Suppressor macrophage treated with lipopolysaccharide for 1 hour (primary cell): ENCODE results near the gene IPO9.
"Not testable (repeated sequence)": the region's sequence is repeated elsewhere in the genome, so short reads cannot be mapped to it uniquely, and the experiment has no call there.

Source experiments
- DNase-seq, 3 donors: peaks; one replicate each; pipeline ENCODE4 v3.0.0-alpha.2; 2020 to 2022

IPO9 gene

DNA sequence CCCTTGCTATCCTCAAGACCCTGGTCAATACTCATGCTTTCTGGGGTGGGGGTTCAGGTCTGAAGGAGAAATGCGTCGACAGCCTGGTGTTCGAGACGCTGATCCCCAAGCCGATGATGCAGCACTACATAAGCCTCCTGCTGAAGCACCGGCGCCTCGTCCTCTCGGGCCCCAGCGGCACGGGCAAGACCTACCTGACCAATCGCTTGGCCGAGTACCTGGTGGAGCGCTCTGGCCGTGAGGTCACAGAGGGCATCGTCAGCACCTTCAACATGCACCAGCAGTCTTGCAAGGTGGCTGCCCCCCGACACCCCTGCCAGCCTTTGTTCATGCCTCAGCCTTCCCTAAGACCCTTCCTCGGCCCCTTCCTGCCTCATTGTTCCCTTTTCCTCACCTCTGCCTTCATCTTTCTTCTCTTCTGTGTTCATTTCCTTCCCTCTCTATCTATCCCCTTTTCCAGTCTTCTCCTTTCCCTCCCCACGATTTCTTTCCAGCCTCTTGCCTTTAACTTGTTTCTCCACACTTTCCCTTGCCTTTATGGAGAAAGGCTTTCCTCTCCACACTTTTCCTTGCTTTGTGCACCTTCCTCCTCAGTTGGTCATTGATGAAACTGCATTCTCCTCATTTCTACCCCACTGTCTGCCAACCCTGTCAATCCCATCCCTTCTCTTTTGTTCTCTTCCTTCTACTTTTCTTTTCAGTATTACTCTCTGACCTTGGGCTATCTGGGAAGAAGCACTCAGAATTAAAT is 18.3 kb upstream of the IPO9 start:
- DNase-seq = no peak

DNA sequence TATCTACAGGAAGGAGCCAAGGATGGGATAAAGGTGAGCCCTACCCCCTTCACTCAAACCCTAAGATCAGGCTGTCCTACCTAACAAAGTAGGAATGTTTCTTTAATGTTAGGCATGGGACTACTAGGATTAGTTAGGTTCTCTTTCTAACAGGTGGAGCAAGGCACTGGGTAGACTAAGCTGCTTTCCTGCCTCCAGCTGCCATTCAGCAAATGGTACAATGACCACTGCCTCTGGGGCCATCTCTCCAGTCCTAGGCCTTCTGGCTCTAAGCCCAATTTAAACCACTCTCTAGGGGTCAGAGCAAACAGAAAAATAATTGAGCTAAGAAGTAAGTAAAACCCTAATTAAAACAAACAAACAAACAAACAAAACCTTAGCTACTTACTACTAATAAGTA is 15.7 kb upstream of the IPO9 start:
- DNase-seq = no peak

DNA sequence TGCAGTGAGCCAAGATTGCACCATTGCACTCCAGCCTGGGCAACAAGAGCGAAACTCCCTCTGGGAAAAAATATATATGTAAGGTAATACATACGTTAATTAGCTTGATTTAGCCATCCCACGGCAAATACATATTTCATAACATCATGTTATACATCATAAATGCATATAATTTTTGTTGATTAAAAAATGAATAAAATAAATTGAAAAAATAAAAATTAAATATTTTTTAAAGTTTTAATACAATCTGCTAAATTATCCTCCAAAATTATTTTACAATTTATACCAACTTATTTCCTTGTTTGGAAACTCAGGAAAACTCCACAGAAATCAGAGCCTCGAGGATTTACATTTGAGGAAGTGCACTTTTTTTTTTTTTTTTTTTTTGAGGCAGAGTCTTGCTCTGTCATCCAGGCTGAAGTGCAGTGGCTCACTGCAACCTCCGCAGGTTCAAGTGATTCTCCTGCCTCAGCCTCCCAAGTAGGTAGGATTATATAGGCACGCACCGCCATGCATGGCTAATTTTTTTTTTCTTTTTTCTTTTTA is 12.6 kb upstream of the IPO9 start:
- DNase-seq = peak; percentile 32 to 52 (median 46)

DNA sequence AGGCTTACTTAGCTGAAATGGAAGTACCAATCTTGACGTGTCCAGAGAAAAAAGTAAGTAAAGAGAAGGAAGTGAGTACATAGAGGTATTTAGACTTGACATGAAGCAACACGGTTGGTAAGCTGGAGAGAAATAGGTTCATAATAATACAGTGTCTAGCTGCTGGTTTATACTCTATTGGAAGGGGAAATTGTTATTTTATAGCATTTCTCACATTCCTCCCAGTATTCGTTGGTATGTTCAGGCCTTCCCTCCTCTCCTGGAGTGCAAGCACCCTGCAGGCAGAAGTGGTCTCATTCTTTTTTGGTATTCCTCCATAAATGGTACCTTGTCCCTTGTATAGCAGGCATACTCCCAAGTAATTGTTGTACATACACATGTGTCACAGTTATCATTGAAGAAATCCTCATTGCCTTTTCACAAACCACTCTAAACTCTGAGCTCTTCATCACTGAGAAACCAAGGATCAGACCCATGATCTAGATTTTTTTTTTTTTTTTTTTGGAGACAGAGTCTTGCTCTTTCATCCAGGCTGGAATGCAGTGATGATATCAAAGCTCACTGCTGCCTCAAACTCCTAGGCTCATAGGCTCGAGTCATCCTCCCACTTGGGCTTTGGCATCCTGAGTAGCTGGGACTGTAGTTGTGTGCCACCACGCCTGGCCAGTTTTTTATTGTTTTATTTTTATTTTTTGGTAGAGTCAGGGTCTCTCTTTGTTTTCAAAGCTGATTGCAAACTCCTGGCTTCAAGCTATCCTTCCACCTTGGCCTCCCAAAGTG is 9.8 kb upstream of the IPO9 start:
- DNase-seq = no peak

DNA sequence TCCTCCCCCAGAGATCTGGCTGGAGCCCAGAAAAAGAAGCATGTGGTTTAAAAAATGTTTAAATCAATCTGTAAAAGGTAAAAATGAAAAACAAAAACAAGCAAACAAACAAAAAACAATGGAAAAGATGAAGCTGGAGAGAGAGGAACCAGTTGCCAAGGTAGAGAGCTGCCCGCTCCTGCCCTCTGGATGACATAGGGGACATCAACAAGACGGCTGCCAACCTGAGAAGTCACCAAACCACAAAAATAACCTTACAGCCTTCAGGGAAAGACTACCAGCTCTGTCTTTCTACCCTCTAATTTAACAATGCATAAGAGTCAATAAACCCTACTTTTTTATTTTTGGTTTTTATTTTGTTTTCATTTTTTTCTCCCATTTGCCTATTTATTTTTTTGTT is 8.5 kb upstream of the IPO9 start:
- DNase-seq = no peak

DNA sequence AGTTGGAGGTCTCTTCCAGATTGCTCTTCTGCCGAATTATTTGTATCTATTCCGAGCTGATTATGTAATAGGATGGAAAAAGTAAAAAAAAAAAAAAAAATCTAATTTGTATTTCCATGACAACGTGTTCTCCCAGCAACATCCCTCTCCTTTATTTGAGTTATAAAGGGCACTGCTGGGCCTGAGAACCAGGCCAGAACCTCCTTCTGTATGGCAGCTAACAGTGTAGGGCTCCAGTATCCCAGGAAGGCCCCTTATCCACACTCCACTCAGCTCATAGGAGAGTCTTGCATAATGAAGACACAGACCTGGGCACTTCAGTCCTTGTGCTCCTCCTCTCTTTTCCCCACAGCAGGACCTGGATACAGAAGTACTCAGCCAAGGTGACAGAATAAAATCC is 3.7 kb upstream of the IPO9 start:
- DNase-seq = no peak

DNA sequence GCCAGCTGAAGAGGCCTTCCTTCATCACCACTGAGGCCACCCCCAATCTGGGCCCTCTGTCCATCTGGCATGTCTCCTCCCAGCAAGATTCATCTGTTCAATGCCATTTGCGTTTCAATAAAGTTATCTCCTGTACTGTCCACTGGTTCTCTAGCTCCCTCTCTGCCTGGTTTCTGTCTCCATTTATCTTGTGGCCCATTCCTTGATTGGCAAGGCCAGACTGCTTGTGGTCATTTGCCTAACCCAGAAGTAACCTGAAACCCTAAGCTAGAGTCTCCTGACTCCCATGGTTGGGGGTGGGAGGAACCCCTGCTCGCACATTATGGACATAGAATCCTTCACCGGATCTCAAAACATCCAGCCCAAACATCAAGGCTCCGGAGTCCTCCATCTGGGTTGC is 2.1 kb upstream of the IPO9 start:
- DNase-seq = no peak

DNA sequence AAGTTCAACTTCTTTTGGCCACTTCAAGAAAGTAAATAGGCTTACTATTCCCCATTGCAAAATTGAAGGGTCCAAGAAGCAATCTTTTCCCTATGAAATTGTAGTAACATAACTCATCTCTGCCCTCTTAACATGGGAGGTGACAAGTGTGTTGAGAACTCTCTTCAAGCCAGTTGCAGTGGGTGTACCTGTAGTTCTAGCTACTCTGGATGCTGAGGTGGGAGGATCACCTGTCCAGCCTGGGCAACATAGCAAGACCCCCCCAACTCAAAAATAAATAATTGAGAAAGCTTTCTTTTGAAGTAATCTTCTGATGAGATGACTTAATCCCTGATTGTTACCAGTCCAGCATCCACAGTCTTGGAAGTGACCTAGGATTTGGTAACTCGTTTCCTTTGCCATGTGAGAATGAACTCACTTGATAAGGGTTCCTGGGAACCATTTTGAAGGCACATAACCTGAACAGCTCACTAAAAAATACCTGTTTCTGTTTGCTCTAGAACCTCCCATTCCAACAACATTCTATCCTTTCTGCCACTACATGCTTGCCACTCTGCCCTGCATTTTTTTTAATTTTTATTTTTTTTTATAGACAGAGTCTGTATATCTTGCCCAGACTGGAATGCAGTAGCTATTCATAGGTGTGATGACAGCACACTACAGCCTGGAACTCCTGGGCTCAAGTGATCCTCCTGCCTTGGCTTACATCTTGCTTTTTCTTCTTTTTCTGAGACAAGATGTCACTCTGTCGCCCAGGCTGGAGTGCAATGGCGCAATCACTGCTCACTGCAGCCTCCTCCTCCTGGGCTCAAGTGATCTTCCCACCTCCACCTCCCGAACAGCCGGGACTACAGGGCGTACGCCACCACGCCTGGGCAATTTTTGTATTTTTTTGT is 1.4 kb upstream of the IPO9 start:
- no peak for DNase-seq

DNA sequence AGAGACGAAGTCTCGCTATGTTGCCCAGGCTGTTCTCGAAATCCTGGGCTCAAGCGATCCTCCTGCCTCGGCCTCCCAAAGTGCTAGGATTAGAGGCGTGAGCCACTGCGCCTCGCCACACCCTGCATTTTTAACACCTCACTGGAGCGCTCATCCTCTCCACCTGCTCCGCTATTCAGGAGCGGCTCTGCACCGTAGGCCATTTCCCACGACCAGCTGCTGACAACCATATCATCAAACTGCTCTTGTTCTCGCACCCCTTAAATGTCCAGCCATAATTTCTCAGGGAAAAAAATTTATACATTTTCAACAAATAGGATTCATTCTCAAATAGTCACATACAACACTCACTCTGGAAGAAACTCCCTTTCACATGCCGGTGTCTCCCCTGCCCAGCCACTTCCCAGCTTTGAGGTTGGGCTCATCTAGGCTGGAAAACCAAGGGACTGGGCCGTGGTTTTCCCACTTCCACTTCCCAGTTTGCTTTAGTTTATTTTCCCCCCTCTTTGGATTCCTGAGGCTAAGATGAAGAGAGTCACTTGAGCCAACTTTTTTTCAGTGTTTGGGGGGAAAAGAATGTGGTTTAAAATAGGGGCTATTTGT is 639 bp upstream of the IPO9 start:
- DNase-seq = peak in 2 of 3 donors; percentile 20 to 22

DNA sequence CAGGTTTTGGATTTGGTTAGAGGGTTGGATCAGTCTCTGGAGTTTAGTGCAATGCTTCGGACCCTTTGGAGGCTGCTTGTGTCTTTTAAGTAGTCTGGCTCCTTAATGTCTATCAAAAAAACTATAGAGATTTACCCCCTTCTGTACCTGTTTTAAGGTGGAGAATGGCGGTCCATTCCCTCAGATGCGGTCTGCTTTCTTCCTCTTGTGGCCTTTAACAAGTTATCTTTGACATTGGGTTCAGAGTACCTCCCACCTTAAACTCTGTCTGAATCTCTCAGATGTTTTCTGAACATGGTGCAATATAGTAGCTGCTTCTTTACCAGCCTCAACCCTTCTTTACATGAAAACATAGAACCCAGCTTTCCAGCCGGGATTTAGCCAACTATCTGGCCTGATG is 2.4 kb downstream of the IPO9 start:
- no peak for DNase-seq

DNA sequence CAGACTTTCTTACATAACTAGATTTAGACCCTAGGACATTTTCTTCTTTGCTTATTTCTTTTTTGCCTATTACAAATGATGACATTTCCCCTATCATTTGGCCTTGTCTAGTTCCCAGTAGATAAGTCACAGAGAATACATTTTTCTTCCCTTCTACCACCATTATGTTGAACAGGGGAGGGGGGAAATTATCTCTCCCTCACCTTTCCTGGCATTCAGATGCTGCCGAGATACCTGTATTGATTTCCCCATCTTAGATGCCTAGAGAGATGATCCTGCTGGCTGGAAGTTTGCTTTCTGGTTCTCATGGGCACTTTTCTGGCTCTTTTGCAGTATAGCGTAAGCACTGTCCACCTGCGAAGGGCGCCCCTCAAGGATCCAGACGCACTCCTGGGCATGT is 5.7 kb downstream of the IPO9 start:
- no peak for DNase-seq

DNA sequence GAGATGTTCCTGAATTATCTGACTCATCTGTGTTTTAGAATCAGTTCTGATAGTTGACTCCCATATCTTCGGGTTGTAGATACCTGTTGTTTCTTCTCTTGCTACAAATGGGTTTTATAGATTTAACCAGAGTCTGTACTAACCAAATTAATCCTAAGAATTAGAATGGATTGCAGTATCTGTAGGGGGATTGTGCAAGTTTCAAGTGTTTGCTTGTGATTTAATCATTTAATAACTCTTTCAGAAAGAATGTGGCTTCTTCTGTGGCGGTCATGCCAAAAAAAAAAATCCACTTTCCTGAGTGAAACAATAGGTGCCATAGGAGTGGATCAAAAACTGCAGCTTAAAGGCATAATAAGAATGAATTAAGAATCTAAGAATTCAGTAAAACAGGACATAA is 9.4 kb downstream of the IPO9 start:
- no peak for DNase-seq

DNA sequence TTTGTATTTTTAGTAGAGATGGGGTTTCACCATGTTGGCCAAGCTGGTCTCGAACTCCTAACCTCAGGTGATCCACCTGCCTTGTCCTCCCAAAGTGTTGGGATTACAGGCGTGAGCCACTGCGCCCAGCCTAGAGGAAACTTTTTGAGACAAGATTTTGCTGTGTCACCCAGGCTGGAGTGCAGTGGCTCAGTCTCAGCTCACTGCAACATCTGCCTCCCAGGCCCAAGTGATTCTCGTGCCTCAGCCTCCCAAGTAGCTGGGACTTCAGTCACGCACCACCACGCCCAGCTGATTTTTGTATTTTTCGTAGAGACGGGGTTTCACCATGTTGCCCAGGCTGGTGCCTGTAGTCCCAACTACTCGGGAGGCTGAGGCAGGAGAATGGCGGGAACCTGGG is 10.1 kb downstream of the IPO9 start:
- not testable (repeated sequence) for DNase-seq

DNA sequence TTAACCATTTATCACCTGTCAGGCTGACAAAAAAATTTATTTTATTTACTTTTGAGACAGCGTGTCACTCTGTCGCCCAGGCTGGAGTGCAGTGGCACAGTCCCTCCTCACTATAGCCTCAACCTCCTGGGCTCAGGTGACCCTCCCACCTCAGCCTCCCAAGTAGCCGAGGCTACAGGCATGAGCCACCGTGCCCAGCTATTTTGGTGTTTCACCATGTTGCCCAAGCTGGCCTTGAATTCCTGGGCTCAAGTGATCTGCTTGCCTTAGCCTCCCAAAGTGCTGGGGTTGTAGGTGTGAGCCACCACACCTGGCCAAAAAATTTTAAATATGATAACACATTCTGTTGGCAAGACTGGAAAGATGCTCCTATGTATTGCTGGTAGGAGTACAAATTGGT is 11.1 kb downstream of the IPO9 start:
- no peak for DNase-seq

DNA sequence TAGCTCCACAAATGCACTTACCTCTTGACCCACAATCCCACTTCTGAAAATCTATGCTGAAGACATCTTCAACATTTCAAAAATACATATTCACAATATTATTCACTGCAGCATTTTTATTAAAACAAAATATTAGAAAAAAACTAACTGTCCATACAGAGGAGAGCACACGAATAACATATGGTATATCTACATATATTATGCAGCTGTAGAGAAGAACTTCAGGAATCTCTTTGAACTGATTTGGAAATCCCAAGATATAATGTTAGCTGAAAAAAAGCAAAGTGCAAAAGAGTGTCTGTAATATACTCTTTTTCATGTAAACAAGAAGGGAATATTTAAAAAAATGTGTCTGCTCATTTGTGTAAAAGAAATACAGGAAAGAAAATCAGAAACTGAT is 11.5 kb downstream of the IPO9 start:
- no peak for DNase-seq

DNA sequence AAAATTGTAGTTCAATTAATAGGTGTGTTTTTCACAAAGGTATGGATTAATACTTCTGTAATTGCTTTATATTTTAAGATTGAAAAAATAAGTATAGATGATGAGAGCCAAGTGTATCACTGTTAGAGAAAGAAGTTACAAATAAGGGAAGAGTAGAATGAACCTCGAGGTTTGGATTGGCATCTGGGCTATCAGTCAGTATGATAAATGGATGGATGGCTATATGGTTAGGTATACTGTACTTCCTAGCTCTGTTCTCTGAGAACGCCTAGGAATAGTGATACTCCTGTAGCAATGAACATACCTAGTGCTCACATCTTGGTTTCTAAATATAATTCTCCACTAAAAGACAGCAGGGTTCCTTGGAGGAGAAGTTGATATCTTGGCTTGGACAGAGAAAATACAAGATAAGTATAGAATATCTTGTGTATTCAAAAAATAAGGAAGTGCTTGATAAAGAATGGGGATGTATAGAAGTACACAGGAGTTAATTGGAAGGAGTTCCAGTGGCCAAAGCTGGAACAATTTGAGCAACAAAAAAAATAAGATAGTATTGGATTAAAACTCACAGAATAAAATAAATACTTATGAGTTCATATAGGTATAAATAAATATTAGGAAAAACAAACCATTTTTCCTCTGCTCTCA is 12.4 kb downstream of the IPO9 start:
- no peak for DNase-seq

DNA sequence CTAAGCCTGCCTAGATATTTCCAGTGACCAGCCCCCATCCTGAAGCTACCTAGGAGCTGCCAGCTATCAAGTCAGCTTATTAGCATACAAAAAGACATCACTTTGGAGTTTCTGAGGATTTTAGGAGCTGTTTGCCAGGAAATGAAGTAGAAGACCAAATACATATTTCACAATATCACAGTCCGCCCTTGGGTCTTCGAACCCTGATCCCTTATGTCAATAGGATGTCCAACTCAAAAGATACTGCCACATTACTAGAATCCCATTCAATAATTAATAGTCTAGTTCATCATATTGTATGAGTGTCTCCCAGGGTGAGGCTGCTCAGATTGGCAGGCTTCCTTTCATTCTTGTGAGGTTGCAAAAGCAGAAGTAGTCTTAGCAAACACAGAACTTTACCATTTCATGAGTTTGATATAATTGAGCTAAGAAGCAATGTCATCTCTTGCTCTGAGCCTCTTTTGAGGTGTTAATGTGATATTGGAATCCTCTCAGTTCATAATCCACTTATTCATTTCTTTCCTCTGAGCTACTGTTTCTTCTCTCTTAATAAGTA is 13.6 kb downstream of the IPO9 start:
- peak; percentile 37 to 54 (median 41) for DNase-seq

DNA sequence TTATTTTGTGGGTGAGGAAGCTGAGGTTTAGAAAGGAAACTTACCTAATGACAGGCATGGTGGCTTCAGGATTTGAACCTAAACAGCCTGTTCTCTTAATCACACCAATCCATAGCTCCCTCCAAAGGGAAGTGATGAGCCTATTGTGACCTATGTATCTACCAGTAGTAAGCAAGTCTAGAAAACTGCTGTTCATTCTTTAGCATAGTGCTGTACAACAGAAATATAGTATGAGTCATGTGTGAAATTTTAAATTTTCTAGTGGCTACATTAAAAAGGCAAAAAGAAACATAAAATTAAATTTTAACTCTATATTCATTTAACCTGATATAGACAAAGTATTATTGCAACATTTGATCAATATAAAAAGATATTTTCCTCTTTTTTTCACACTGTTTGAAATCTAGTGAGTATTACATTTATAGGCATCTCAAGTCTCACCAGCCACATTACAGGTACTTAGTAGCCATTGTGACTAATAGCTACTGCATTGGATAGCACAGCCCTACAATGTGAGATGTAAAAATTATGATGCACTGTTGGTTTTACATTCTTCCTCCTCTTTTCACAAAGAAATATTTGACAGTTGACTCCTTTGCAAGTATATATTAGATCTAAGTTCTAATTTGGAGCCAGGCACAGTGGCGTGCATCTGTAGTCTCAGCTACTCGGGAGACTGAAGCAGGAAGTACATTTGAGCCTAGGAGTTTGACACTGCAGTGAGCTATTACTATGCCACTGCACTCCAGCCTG is 16.6 kb downstream of the IPO9 start:
- DNase-seq = peak; percentile 15 to 36 (median 35)

DNA sequence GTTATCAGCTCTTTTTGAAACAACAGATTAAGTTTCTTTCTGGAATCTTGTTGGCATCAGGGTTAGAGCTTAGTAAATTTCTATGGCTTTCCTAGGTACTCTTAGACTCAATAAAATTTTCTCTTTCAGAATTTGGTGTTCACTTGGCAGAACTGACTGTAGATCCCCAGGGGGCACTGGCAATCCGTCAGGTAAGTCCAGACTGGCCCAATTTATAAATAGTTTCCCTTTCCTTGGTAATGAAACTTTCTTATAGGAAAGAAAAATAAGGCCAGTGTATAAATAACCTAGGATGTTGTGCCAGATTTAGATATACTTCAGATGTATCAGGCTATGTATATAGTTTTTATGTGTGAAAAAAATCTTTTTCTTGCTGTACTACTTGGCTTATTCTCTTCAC is 18.2 kb downstream of the IPO9 start:
- DNase-seq = no peak

DNA sequence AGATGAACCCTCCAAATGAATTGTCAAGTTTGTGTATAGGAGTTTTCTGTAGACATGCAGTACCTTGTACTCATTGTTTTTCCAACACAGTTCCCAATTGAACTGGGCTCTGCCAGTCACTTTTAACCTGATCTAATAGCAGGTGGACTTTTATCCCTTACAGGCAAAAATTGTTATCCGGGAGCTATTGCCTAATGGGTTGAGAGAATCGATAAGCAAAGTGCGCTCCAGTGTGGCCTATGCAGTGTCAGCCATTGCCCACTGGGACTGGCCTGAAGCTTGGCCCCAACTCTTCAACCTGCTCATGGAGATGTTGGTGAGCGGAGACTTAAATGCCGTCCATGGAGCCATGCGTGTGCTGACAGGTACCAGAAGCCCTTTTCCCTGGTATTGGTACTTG is 19.3 kb downstream of the IPO9 start:
- DNase-seq = no peak
